SIG-M5 treated with dmso at 0.1 percent for 504 hours (cell line): Measurements from ENCODE around the gene SLC25A41.
A peak's percentile ranks its signal among the peaks of the same experiment; 100 is the strongest.
"Not testable (repeated sequence)": the region's sequence is repeated elsewhere in the genome, so short reads cannot be mapped to it uniquely, and the experiment has no call there.

Experiments used
- DNase-seq: peaks from one replicate; lab custom pipeline; 2025; ENCODE audit not compliant: unreplicated experiment; lab: John Stamatoyannopoulos, UW

The SLC25A41 gene

DNA sequence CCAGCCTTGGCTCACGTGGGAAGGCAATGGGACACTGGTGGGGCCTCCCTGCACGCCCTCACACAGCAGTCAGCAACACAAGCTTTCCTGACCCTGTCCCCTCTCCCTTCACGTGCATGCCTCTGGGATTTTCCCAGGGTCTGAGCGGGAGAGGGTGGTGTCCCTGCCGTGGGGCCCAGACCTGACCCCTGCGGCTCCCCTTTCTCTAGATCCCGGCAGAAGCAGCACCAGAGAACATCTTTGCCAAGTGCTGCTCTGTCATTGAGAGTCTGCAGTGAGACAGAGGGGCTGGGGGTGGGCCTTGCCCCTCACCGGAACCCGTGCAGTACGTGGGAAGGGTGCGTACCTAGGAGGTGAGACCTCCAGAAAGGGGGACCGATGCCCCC is 21.5 kb downstream of the SLC25A41 start:
- no peak for DNase-seq

DNA sequence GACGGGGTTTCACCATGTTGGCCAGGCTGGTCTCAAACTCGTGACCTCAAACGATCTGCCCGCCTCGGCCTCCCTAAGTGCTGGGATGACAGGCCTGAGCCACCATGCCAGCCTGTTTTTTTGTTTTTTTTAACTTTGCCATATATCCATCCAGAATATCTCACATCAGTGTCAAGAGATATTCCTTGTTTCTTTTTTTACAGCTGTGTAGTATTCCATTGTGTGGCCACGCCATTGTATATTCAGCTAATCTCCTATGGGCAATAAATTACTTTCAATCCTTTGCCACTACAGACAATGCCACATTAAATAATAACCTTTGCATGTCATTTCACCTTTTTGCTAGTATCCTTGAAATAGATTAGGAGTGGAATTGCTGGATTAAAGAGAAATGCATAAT is 24.2 kb downstream of the SLC25A41 start:
- DNase-seq = no peak

DNA sequence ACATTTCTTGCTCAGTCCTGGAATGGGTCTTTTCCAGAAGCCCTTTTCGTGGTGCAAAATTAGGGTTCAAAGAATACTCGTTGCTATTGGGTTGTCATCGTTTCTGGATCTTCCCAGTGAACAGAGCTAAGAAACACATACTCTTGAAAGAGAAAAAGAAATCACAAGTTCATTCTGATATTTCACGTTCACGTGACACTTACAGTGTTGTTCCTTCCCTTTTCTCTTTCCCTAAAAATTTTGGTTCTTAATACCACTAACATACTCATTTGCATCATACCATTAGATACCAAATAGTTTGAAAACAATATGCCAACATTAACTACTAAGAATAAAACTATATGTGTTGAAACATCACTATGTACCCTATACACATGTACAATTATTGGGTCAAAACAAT is 27.2 kb downstream of the SLC25A41 start:
- no peak for DNase-seq

DNA sequence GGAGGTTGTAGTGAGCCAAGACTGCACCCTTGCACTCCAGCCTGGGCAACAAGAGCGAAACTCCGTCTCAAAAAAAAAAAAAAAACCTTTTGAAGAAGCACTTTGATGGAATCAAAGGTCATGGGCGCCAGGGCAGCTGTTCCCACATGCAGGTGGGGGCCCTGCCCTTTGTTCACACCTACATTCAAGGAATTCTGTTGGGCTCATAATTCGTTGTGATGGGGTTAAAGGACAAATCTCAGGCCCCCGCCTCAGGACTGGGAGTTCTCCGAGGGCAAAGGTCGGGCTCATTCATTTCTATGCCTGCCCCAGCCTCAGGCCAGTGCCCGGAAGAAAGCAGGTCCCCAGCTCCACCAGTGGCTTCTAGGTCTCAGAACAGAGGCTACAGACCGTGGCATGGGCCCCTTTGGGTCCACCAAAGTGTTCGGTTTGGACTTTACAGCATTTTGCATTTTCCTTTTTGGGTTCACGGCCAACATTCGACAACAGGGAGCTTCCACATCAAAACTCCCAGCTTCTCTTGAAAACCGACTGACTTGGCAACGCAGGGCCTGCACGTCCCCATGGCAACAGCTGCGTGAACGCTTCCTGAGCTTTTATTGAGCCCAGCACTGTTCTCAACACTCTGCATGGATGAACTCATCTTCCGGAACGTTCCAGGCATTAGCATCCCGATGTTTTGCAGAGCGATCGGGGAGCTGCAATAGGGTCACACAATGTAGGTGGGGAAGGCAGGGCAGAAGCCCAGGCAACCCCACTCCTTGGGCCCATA is 30.5 kb downstream of the SLC25A41 start:
- DNase-seq = no peak

DNA sequence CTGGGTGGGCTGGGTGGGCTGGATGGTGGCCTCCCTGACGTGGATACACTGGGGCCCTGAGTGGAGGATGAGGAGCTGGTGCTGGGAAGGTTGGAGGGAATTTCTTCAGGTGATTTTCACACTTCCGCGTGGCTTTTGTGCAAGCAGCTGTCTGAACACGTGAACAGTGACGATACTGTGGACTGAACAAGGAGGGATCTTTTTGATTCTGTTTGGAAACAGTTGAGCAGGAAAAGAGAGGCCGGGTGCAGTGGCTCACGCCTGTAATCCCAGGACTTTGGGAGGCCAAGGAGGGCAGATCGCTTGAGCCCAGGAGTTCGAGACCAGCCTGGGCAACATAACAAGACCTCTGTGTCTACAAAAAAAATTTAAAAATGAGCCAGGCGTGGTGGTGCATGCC is 31.5 kb downstream of the SLC25A41 start:
- no peak for DNase-seq

DNA sequence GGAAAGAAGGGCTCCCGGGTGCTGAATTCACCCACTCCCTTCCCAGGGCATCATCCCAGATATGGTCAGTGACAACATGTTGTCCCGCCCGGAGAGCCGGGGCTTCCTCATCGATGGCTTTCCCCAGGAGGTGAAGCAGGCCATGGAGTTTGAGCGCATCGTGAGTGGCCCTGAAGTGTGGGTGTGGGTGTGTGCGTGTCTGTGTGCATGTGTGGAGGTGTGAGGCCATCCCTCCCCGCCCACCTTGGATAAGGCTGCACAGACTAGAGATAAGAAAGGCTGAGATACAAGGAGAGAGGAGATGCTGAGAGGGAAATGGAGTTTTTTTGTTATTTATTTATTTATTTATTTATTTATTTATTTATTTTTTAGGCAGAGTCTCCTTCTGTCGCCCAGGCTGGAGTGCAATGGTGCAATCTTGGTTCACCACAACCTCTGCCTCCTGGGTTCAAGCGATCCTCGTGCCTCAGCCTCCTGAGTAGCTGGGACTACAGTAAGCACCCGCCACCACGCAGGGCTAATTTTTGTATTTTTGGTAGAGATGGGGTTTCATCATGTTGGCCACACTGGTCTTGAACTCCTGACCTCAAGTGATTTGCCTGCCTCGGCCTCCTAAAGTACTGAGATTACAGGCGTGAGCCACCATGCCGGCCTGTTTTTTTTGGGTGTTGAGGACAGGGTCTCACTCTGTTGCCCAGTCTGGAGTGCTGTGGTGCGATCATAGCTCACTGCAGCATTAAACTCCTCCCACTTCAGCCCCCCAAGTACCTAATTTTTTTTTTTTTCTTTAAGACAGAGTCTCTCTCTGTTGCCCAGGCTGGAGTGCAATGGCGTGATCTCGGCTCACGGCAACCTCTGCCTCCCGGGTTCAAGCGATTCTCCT is 33.3 kb downstream of the SLC25A41 start:
- not testable (repeated sequence) for DNase-seq

DNA sequence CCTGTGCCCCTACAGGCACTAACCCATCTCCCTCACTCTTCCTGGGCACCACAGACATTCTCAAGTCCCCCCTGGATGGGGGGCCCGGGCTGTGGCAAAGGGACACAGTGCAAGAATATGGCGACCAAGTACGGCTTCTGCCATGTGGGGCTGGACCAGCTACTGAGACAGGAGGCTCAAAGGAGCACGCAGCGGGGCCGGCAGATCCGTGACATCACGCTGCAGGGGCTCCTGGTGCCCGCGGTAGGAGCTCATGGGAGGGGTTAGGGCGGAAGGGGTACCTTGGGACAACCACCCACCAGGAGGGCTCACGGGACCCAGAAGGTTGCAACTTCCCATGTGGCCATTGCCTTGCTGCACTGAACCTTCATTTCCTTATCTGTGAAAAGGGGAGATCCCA is 37.3 kb downstream of the SLC25A41 start:
- DNase-seq = no peak

DNA sequence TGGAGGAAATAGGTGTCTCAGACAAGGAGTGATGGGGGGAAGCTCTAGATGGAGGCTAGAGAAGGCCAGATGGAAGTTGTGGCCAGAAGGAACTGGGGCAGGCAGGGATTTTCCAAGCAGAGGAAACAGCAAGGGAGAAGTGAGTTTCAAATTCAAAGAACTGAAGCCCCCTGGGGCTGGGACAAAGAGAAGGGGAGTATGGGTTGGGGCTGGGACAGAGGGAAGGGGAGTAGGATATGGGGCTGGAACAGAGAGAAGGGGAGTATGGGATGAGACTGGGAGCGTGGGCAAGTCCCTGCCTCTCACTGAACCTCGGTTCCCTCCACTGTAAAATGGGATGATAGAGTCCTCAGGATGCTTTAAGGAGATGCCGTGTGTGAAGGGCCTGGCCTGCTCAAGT is 38.7 kb downstream of the SLC25A41 start:
- no peak for DNase-seq

DNA sequence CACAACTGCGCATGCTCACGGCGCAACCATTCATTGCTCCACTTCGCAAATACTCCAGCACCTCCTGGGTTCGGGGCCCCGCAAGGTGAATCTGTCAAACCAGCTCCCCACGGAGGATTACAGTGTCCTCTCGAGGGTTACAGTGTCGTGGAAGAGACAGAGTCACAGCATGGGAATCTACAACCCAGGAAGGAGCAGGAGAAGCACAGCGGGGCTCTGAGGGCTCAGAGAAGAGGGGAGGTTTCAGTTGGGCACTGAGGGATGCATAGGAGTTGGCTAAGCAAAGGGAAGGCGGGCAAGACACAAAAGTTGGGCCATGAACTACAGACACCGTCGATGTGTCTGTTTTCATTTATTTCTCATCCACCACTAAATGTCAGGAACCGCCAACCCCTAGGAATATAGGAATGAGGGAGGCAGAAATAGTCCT is 39.6 kb downstream of the SLC25A41 start:
- DNase-seq = peak; percentile 71

DNA sequence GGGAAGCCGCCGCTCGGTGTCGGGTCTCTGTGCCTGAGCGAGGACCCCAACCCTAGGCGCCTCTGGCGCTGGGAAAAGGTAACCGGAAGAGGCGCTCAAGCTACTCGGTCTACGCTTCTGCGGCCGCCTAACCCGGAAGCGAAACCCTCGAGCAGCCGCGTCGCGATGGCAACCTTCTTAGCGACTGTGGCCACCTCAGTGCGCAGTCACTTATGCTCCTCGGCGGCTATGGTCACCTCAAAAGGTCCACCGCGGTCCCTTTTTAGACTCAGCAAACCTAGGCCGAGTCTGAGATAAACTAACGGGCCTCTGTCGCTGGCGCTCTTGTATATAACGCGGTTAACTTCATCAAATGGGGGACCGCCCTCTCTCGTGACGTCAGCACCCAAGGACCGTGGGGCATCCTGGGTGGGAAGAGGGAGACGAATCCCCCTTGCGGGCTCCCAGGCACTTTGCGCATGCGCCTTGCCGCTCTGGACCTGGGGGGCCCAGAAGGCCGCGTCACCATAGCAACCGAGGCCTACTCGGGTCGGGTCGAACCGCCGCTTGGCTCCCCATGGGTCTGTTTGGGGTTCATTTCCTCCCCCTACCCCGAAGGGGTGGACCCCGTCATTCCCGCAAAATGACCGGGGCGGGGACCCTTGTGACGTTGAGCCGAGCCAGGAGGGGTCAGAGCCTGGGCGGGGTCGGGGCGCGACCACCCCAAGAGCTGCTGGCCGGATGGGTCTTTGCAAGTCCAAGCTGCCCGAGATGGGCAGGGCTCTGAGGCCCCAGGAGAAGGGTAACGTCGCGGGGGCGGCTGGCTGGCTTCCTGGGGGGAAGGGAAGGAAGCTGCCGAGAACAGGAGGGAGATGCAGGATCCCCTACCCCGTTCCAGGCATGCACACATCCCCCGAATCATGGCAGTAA is 40.2 kb downstream of the SLC25A41 start, which contains the start of gene GTF2F1:
GTF2F1 (minus strand) TSS at position 91 of the 909 bp plus-strand sequence. CDS start 169 bp downstream, outside the sequence.
- peak; percentile 84 for DNase-seq

DNA sequence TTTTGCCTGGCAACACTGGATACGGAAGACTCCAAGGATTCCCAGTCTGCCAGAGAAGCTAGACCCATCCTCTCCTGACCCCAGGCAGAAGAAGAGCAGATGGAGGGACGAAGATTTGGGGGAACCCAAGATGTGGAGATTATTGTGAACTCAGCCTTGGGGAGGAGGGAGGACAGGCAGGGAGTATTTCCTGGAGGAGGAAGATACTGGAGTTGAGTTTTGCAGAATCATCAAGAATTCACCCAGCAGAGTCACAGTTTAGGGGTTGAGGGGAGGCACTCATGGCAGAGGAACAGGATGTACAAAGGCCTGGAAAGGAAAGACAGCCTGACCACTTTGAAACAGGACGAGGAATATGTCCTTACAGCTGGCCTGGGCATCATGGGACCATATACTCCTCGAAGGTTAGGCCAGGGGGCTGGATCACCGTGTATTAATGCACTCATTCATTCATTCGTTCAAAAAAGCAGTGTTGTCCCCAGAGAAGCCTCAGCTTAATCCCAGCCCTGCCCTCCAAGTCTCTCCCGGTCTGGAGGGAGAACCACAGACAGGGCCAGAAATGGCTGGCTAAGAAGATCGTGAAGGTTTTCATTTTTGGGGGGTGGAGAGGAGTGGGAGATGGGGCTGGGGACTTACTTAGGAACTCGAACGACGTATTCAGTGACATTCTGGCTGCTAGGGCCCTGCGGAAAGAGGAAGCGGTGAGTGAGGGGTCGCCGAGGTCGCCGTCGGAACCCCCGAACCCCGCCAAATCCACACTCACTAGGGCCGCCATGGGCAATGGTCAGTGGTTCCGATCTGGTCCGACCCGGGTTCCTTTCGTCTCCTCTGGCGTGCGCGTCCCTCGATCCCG is 41.1 kb downstream of the SLC25A41 start:
- DNase-seq = no peak

DNA sequence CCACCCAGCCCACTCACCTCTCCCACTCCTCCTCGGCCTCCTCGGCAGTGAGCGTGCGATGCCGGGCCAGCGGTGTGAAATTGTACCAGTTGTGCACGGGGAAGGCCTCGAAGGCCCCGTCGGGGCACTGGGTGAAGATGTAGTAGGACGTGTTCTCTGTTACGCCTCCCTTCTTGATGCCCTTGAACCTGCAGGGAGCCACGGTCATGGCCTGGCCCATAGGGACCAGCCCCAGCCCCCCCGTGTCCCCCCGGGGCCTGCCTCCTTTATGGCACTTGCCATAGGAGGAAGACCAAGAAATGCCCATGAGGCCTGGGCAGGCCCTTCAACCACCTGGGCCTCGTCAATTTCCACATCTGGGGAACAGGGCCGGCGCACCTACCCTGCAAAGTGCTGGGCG is 46.2 kb downstream of the SLC25A41 start:
- no peak for DNase-seq

DNA sequence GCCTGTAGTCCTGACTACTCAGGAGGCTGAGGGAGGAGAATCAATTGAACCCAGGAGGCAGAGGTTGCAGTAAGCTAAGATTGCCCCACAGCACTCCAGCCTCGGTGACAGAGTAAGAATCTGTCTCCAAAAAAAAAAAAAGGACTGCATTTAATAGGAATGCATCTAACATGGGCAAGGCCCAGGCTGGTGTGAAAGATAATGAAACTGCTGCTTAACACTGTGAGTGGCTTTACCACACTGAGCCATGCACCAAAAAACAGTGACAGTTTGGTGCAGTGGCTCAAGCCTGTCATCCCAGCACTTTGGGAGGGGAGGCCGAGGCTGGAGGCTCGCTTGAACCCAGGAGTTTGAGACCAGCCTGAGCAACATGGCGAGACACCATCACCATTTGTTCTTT is 49.2 kb downstream of the SLC25A41 start:
- no peak for DNase-seq

DNA sequence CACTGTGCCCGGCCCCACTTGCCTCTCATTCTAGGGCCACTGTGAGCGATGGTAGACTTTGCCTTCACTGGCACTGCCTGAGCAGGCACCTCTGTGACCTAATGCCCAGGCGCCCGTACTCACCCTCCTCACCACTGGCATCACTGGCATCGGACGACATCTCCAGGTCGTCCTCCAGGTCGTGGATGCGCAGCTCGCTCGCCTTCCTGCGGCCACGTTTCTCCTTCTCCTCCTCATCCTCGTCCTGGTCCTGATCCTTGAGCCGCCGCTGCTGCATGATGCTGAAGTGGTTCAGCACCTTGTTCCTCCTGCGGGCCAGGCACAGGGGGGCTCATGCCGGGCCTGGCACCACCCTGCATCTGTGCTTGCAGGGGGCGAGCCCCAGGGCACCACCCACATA is 50.4 kb downstream of the SLC25A41 start:
- no peak for DNase-seq

DNA sequence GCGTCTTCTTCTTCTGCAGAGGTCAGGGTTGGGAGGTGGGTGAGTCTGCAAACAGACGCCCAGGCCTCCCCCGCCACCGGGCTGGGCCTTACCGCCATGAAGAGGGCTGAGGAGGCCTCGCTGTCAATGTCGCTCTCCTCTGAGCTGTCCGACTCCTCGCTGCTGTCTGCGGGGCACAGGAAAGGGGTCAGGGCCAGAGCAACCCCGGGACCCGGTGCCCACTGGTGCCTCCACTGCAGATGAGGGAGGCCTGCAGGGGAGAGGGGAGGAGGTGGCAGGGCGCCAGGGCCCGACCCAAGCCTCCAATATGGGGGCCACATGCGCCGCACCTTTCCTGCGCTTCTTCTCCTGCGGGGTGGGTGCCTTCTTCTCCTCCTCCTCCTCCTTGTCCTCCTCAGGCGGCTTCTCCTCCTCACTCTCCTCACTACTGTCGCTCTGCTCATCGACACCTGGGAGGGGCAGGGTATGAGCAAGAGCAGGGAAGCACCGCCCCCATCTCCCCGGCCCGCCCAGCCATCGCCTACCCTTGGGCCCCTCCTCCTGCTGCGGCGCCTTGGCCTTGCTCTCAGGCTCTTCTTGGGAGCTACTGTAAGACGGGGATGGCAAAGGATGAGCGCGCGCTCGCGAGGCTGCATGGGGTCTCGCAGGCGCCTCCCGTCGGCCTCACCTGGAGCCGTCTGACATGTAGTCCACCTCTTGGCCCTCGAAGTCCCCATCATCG is 52.4 kb downstream of the SLC25A41 start:
- DNase-seq = no peak

DNA sequence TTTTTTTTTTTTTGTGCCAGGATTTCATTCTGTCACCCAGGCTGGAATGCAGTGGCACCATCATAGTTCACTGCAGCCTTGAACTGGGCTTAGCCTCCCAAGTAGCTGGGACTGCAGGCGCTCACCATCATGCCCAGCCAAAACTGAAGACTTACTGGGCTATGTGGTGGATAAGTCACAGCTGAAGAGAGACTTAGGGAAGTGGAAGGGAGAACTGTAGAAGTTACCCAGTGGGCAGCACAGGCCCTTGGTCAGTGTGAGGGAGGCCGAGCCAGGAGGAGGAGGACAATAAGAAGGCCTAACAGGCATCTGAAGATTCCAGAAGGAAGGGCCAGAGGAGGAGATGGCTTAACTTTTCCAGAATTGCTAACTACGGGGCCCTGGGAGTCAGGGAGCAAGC is 53.8 kb downstream of the SLC25A41 start:
- DNase-seq = no peak

DNA sequence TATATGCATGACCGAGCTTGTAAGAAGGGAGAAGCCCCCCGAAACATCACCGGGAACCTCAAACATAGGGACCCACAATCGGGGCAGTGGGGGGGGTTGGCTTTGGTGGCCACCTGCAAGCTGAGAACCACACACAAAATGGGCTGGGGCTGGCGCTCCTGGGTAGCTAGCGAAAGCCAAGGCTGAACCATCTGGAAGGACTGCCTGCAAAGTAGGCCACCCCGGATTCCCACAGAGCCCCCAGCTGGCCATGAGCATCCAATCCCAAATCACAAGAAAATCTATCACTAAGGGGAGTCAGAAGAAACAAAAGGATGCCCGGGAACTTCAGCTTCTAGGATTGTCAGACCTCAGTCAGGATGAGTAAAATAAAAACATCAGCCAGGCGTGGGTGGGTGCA is 55.1 kb downstream of the SLC25A41 start:
- no peak for DNase-seq

DNA sequence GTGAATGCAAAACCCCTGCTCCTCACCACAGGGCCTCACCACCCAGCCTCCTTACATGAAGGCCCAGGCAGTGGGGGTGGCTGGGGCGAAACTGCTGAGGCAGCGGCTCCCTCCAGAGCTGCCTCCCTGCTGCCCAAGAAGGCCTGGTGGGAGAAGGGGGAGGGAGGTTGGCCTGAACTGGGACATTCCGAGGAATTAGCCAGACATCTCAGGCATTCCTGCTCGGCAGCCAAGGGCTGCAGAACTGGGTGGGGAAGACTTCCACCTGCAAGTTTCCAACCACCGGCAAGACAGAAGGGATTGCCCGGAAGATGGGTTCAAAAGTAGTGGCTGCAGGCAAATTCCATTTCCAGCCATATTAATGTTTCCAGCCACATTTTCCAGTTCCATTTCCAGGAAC is 55.5 kb downstream of the SLC25A41 start:
- DNase-seq = no peak

DNA sequence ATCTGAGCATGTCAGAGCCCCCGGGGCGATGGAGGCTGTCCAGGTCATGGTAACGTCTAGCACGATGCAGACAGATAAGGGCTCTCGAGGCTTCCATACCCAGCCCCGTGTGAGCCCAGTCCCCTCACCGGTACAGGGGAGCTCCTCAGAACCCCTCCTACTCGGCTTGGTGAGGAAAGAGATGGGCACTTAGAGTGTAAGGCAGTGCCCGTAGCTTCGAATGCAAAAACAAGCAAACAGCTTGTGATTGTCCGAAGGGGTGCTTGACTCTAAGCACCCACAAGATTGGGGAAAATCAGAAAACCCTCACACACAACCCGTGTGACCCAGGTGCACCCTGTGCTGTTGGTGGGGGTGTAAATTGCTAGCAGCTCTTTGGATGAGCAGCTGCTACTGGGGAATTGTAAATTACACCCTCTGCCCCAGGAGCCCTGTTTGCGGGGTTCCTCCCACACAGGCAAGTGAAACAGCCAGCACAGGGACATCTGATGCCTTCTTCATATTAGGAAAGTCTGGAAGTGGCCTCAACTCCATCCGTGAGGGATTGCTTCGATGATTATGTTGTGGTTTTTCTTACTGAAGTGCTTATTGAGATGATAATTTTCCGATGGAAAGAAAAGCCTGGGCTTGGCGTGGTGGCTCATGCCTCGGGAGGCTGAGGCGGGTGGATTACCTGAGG is 56.9 kb downstream of the SLC25A41 start:
- no peak for DNase-seq
